GM23248 (cell line): ENCODE measurements around the gene TBX18.

Experiments used
- EZH2 ChIP-seq: fragments of 200-600 bp; sonication (generic); IDR thresholded peaks from 2 replicates; pipeline ENCODE4 v1.6.1; 2018; ENCODE audit warnings: antibody characterized with exemption, mild to moderate bottlenecking; ENCODE audit not compliant: insufficient read depth, poor library complexity, severe bottlenecking
- EZH2phosphoT487 ChIP-seq: fragments of 200-600 bp; sonication (generic); IDR thresholded peaks from 2 replicates; pipeline ENCODE4 v1.6.1; 2018; ENCODE audit warnings: antibody characterized with exemption, moderate library complexity, mild to moderate bottlenecking, low read depth; ENCODE audit not compliant: insufficient read depth

DNA sequence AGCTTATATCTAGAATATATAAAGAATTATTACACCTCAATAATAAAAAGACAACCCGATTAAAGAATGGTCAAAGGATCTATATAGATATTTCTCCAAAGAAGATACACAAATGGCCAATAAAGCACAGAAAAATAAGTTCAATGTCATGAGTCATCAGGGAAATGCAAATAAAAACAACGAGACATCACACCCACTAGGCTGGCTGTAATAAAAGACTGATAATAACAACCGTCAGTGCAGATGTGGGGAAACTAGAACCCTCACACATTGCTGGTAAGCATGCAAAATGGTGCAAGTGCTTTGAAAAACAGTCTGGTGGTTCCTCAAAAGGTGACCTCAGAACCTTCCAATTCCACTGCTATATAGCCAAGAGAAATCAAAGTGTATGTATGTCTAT lies 33.0 kb downstream of the TBX18 start:
- TF ChIP-seq EZH2: no peak
- TF ChIP-seq EZH2phosphoT487: no peak
